Lung (tissue), 12 donors: ENCODE data around the gene INCA1. TPM values are rescaled to one million over a fixed set of nuclear protein-coding genes. Genes with fewer than 3 reads are reported as not detected.

ENCODE experiments used
- ATAC-seq: fragments of 200-7000 bp; cut with Tn5 transposase; one replicate; pipeline ENCODE4 v1.9.1; 2020; ENCODE audit warnings: moderate number of reproducible peaks; ENCODE audit not compliant: insufficient read depth, low FRiP score
- DNase-seq, 3 donors: peaks; one replicate each; pipeline ENCODE4 v3.0.0-alpha.2; 2013 to 2017
- H3K27ac ChIP-seq, 2 donors: one replicate each; pipeline ENCODE4 v1.5.1; 2013; ENCODE audit warnings: mild to moderate bottlenecking in 2 of 2, moderate library complexity in 2 of 2, control low read depth in 1 of 2, inconsistent platforms in 1 of 2, low read depth in 1 of 2, low read length in 1 of 2
- H3K27me3 ChIP-seq, 3 donors: one replicate each; pipeline ENCODE4 v1.5.1; 2013; ENCODE audit warnings: low read length in 2 of 3; ENCODE audit not compliant: control insufficient read depth in 3 of 3, insufficient read depth in 3 of 3
- H3K36me3 ChIP-seq, 4 donors: one replicate each; pipeline ENCODE4 v1.5.1; 2013; ENCODE audit warnings: low read length in 4 of 4, mild to moderate bottlenecking in 1 of 4, moderate library complexity in 1 of 4; ENCODE audit not compliant: control insufficient read depth in 4 of 4, insufficient read depth in 4 of 4
- H3K4me1 ChIP-seq, 5 donors: one replicate each; pipeline ENCODE4 v1.5.1; 2013; ENCODE audit warnings: low read length in 5 of 5, mild to moderate bottlenecking in 2 of 5, moderate library complexity in 1 of 5; ENCODE audit not compliant: control insufficient read depth in 5 of 5, insufficient read depth in 5 of 5
- H3K4me3 ChIP-seq: one replicate; pipeline ENCODE4 v1.5.1; 2013; ENCODE audit warnings: mild to moderate bottlenecking, control low read depth, moderate library complexity
- H3K9ac ChIP-seq, 2 donors: one replicate each; pipeline ENCODE4 v1.5.1; 2013; ENCODE audit warnings: low read length in 2 of 2, control low read depth in 1 of 2; ENCODE audit not compliant: insufficient read depth in 1 of 2
- H3K9me3 ChIP-seq, 4 donors: one replicate each; pipeline ENCODE4 v1.5.1; 2013; ENCODE audit warnings: low read length in 3 of 4, mild to moderate bottlenecking in 1 of 4, moderate library complexity in 1 of 4; ENCODE audit not compliant: control insufficient read depth in 4 of 4, insufficient read depth in 3 of 4
- CTCF ChIP-seq: IDR thresholded peaks from 2 replicates; pipeline ENCODE4 v1.5.1; 2012; ENCODE audit warnings: mild to moderate bottlenecking; ENCODE audit errors: control extremely low read depth, extremely low read depth
- WGBS, 2 donors: extraction: QIAGEN DNeasy Blood & Tissue Kit; methylation state at CpG; one replicate each; pipeline ENCODE4 v1.1.7; 2013; 5-methylcytosine and 5-hydroxymethylcytosine counted together
- polyA plus RNA-seq, 2 donors: library from polyadenylated mRNA; stranded (reverse); fragments of 200-250 nt; gene quantifications; one replicate each; pipeline ENCODE4 v1.2.1, GENCODE V29; 2013
- total RNA-seq, 2 donors: library from RNA; depleted of rRNA in 1 of 2; stranded (reverse); fragments of >200 nt in 1 of 2; gene quantifications; one replicate each; pipeline ENCODE4 v1.2.1, GENCODE V29; 2014 to 2021
- donor health status: control.
- donor health status: control.
- donor health status: Bipolar disorder and iron deficiency.
- donor health status: healthy.
- donor health status: DM: yes; HTN: yes; CAD: no.

INCA1 gene
- total and polyA plus RNA-seq, 4 donors, result 0.89 to 3.4 (median 1.9) TPM

GRCh38 chr17:5027299-5027698 is 30.0 kb upstream of the INCA1 start:
- Histone ChIP-seq H3K4me1 (no peaks in the 10 kb centered on the region), H3K9me3 (no peaks in the 10 kb centered on the region), H3K4me3 (no peak overlapping the region), H3K9ac (no peak overlapping the region), H3K36me3 (peaks cover 0 to 17% (median 6%) of the 10 kb centered on the region in 4 donors), H3K27ac (no peak overlapping the region), H3K27me3 (no peaks in the 10 kb centered on the region)
- no peak for ATAC-seq
- no peak for DNase-seq
- TF ChIP-seq CTCF, result no peak
- 79 to 91% methylated on average over 6 of the region's 6 CpGs for WGBS, 2 donors

- H3K27ac ChIP-seq, result peak overlapping the region in 1 of 2 donors; percentile 16
- no peak overlapping the region for H3K4me3 ChIP-seq
- H3K27me3 ChIP-seq, result no peaks in the 10 kb centered on the region
- no peak overlapping the region for H3K9ac ChIP-seq
- peaks cover 3 to 39% (median 18%) of the 10 kb centered on the region in 4 donors for H3K36me3 ChIP-seq
- 74 to 88% methylated on average over 4 of the region's 4 CpGs for WGBS, 2 donors
- DNase-seq (no peak), ATAC-seq (no peak)
- H3K9me3 ChIP-seq, result no peaks in the 10 kb centered on the region
- no peak for TF ChIP-seq CTCF
- H3K4me1 ChIP-seq, result no peaks in the 10 kb centered on the region
Measured at GRCh38 chr17:5024604-5025003, 27.3 kb upstream of the INCA1 start.

GRCh38 chr17:5023588-5024147 is 26.3 kb upstream of the INCA1 start:
- TF ChIP-seq CTCF, result no peak
- Histone ChIP-seq H3K9me3 (no peaks in the 10 kb centered on the region), H3K9ac (no peak overlapping the region), H3K27me3 (no peaks in the 10 kb centered on the region), H3K4me1 (no peaks in the 10 kb centered on the region), H3K27ac (peak overlapping the region in 1 of 2 donors; percentile 2), H3K36me3 (peaks cover 6 to 46% (median 18%) of the 10 kb centered on the region in 4 donors), H3K4me3 (no peak overlapping the region)
- 86 to 89% methylated on average over 25 to 29 of the region's 29 CpGs for WGBS, 2 donors
- DNase-seq (no peak), ATAC-seq (no peak)
